ENCODE data around the gene TMEM97.

GRCh38 chr17:28341516-28341915, 22.5 kb downstream of the TMEM97 start:
- TF ChIP-seq EP300 (IDR thresholded peaks at IDR 0.05; ENCODE audit: borderline replicate concordance) (no peak), NFIC (IDR thresholded peaks at IDR 0.05) (no peak), TEAD4 (IDR thresholded peaks at IDR 0.05) (no peak), YY1 (IDR thresholded peaks at IDR 0.05; ENCODE audit: low read depth) (no peak)

Measured in Ishikawa (cell line).